GM19035 (cell line): ENCODE data around the gene SDHC.
A peak's percentile ranks its signal among the peaks of the same experiment; 100 is the strongest.
"Not testable (repeated sequence)": the region's sequence is repeated elsewhere in the genome, so short reads cannot be mapped to it uniquely, and the experiment has no call there.

ENCODE experiments used
- ATAC-seq: cut with Tn5 transposase; IDR thresholded peaks from one replicate; pipeline ENCODE4 v1.9.1; 2021; ENCODE audit not compliant: unreplicated experiment

SDHC gene

DNA sequence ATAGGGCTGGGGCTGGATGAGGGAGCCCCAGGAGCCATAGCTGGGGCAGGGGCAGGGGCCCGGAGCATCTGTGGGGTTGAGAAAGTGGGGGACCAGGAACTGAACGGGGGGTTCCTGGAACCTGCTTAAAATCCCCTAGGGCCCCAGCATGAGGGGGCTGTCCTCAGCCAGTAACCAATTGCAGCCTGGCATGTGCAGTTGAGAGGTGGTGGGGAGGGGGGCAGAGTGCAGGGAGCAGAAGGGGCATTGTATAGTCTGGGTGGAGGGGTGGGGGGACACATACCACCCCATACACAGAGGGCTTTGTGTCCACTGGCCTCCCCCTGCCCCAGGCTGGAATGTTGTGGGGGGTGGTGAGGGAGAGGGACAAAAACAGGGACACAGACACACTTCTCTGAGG, 4.3 kb upstream of the SDHC start, which contains the start of gene MPZ:
Gene MPZ, minus strand, starts transcription at position 101 of the 400 bp plus-strand sequence. Its CDS starts 63 bp downstream, at position 38.
- ATAC-seq = no peak

- ATAC-seq = no peak
These were observed 2.5 kb upstream of the SDHC start for GRCh38 chr1:161311595-161312181.

DNA sequence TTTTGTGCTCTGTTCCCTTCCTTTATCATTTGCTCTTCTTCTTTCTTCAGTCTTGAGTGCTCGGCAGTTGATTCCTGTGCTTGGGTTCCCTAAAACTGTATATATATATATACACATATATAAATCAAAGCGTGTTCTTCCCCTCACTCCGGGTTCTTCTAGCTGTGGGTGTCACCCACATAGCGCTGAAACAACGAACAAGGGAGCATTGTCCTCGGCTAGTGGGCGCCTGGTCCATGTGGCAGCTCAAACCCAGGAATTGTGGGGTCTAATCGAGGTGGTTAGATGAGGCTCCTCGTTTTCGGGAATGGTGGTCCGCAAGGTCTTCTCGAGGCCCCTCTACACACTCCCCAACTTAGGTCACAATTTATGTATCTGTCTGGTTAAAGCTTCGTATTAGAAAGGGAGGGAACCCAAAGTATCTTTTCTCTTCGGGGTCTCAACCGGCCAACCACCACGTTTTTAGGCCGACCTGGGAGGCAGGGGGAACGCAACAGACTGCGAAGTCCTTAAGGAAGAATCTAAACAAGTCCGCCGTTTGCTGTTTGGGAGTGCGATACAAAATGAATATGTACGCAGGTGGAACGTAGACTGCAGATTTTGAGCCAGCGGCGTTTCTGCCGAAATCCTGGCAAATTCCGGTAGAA, 504 bp upstream of the SDHC start:
- ATAC-seq = peak; percentile 7

GRCh38 chr1:161315841-161316674, 1.9 kb downstream of the SDHC start:
- ATAC-seq = not testable (repeated sequence)

- no peak for ATAC-seq
These were observed 9.8 kb downstream of the SDHC start for GRCh38 chr1:161324020-161324419.

GRCh38 chr1:161330346-161330745, 16.2 kb downstream of the SDHC start:
- ATAC-seq = no peak

DNA sequence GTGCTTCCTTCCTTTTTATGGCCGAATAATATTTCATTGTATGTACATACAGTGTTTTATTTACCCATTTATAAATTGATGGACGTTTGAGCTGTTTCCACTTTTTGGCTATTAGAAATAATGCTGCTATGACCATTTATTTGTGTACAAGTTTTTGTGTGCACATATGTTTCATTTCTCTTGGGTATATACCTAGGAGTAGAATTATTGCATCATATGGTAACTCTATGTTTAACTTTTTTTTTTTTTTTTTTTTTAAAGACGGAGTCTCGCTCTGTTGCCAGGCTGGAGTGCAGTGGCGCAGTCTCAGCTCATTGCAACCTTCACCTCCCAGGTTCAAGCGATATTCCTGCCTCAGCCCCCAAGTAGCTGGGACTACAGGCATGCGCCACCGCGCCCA, 19.0 kb downstream of the SDHC start:
- no peak for ATAC-seq

DNA sequence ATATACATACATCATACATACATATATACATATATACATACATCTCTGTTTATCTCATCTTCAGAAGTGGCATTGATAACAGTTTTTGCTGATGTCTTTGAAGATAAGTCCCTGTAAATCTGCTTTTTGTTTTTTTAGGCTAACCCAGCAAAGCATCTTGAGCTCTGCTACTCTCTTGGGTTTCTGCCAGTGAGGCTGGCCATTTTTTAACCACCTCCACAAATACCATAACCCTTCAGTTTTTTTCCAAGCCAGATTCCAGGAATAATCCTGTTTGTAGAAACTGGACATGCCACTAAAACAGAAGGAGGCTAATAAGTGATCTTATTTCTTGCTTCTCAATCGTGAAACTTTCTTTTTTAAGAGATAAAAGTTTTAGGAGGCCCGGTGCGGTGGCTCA, 21.6 kb downstream of the SDHC start:
- no peak for ATAC-seq

DNA sequence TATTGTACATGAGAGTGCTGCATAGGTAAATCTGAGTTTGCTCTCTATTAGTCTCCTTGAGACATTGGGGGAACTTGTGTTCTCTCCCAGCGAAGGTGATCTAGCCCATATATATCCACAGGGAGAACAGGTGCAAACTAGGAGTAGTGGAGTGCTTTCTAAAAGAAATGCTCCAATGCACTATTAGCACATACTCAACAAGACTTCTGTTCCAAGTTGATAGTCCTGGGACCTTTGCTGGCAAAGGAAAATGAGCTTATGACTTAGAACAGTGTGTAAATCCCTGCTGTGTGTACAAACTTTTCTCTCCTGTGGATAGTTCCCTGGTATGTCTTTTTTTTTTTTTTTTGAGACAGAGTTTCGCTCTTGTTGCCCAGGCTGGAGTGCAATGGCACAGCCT, 28.0 kb downstream of the SDHC start:
- ATAC-seq = no peak

GRCh38 chr1:161342821-161343220, 28.6 kb downstream of the SDHC start:
- ATAC-seq = no peak

DNA sequence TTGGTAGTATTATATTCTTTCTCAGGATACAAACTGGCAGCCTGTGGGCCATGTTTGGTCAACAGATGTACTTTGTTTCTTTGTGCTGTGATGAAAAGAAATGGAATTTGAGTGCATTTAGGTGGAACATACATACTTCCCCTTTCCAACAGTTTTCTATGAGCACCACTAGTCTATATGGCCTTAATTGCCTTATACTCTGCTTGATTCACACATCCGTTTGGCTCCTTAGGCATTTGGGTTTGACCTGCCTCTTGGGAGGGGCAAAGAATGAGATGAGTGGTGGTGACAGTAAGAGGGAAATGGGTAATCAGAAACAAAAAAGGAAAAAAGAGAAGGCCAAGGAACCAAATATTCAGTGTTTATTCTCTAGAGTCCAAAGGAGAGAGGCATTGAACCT, 36.5 kb downstream of the SDHC start:
- ATAC-seq = no peak

DNA sequence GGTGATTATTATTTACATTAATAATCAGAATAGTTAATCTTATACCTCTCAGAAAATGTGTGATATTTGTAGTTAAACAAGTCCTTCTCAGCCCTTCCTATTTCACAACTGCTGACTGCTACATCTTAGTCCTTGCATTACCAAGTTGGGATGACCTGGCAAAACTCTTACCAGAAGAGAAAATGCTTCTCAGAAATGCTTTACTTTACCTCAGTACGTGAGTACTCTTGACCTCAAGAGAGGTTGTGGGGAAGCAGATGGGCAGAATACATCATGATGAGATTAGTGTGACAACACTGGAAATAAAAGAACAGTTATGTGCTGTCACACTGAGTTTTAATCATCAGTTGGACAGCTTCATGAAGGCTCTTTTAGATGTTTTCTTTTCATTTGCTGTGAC, 37.3 kb downstream of the SDHC start:
- no peak for ATAC-seq

DNA sequence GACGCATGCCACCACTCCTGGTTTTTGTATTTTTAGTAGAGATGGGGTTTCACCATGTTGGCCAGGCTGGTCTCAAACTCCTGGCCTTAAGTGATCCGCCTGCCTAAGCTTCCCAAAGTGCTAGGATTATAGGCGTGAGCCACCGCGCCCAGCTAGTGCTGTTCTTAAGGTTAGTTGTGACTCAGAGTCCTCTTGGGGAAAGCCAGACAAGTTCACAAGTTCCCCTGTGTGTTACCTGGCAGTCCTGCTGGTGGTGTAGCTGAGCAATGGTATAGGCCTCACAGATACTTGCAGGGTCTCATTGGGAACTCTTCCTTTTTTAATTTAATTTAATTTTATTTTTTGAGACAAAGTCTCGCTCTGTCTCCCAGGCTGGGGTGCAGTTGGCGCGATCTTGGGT, 42.9 kb downstream of the SDHC start:
- ATAC-seq = no peak

- ATAC-seq = no peak
These were observed 45.1 kb downstream of the SDHC start for GRCh38 chr1:161359291-161359690.

DNA sequence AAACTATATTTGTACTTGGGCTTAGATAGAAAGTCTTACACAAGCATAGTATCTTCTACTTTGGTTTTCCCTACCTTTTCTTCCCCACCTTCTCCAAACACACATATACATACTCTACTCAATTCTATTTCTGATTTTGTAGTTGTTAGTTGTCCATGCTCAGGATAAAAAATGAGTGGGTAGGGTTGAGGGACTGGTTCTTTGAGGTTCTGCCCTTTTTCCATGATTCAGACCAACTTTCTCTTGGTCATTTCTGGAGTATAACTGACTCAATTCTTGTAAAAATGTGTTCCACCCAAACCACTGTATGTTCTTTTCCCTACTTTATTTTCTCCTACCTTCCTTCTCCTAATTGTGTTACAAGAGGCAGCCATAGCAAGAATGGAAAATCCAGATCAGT, 50.2 kb downstream of the SDHC start:
- no peak for ATAC-seq

DNA sequence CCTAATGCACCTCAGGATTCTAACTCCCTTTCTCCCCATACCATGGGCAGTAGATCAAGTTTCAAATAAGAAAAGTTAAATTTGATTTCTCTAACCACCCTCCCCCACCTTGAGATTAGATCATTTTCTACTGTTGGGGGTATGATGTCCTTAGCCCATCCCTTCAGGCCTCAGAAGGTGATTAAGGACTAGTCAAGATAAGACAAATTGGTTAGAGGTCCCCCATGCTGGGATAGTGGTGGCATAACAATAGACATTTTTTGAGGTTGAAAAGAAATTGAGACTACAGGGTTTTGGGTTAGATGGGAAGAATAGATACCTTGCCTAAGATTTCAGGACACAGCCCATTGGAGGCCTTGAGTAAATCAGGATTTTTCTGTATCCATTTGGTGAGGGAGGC, 51.0 kb downstream of the SDHC start:
- no peak for ATAC-seq

GRCh38 chr1:161367684-161368400, 53.7 kb downstream of the SDHC start, which contains the start of gene CFAP126:
Gene CFAP126, minus strand, starts transcription at chr1:161367876. Its CDS starts 8 bp downstream, at chr1:161367868.
- ATAC-seq = peak; percentile 96

DNA sequence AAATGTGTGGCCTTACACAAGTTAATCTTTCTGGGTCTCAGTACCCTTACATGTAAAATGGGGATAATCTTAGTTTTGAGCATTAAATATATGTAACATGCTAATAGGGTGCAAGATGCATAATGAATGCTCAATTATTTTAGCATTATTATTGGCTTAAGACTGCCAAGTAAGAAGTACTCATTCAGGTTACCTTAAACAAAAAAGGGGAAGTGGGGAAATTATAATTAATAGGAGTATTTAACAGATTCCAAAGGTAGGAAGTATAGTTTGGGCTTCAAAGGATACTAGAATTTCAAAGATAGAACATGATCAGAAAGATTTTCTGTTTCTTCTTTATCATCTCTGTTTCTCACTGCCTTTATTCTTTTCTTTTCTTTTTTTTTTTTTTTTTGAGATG, 59.3 kb downstream of the SDHC start:
- ATAC-seq = no peak

DNA sequence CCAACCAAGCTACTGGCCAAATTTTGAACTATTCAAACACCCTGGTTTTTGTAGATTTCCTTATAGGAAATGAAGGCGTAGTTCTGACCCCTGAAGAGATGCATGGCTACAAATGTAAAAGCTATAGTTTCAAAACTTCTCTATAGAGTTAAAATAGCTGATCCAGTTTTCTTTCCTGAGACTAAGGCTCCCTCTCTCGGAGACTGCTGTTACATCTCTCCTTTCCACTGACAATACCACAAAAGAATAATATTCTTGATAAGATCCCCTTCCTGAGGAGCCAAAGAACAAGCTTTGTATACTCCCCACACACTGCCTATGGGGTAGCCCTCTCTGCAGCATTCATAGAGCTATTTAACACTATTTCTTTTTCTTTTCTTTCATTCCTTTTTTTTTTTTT, 60.2 kb downstream of the SDHC start:
- no peak for ATAC-seq

- no peak for ATAC-seq
These were observed 63.8 kb downstream of the SDHC start for GRCh38 chr1:161378014-161378413.

DNA sequence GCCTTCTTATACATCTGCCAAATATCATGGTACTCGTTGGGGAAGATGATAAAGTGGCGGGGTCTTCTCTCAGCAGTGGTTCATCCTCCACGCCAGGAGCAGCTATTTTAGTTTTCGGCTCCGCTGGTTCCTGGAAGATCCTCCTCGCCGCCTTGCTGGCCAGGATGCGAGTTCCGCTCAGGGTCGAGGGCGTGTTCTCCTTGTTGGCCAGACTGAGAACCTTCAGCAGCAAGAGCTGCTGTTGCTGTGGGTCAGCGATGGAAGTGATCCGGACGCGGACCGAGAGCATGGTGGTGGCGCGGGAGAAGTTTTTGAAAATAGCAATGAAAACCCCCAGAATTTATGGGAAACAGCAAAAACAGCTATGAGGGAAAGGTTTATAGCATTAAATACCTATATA, 64.9 kb downstream of the SDHC start:
- ATAC-seq = no peak
